ENCODE measurements around the gene WNT11.

The WNT11 gene

GRCh38 chr11:76244316-76244851 is 38.1 kb upstream of the WNT11 start:
- Histone ChIP-seq H3K4me1 (no peaks in the 10 kb centered on the region), H3K27me3 (no peaks in the 10 kb centered on the region), H3K36me3 (no peaks in the 10 kb centered on the region), H3K9me3 (no peaks in the 10 kb centered on the region), H3K4me3 (ENCODE audit: low read depth, low read length) (no peak overlapping the region)
- TF ChIP-seq CTCF (IDR thresholded peaks at IDR 0.05; ENCODE audit: low read depth, low read length), result no peak
- DNase-seq, result no peak

- no peak for TF ChIP-seq CTCF (IDR thresholded peaks at IDR 0.05; ENCODE audit: low read depth, low read length)
- Histone ChIP-seq H3K4me1 (no peaks in the 10 kb centered on the region), H3K36me3 (no peaks in the 10 kb centered on the region), H3K27me3 (no peaks in the 10 kb centered on the region), H3K9me3 (no peaks in the 10 kb centered on the region), H3K4me3 (ENCODE audit: low read depth, low read length) (no peak overlapping the region)
- DNase-seq, result no peak
Observed at GRCh38 chr11:76243957-76244285, 37.6 kb upstream of the WNT11 start.

- no peak overlapping the region for H3K4me3 ChIP-seq (ENCODE audit: low read depth, low read length)
- no peak for TF ChIP-seq CTCF (IDR thresholded peaks at IDR 0.05; ENCODE audit: low read depth, low read length)
- no peaks in the 10 kb centered on the region for H3K9me3 ChIP-seq
- peak; percentile 48 for DNase-seq
- H3K36me3 ChIP-seq, result no peaks in the 10 kb centered on the region
- H3K4me1 ChIP-seq, result no peaks in the 10 kb centered on the region
- no peaks in the 10 kb centered on the region for H3K27me3 ChIP-seq
Observed at GRCh38 chr11:76243193-76243956, 37.1 kb upstream of the WNT11 start.

GRCh38 chr11:76242004-76242779 is 35.9 kb upstream of the WNT11 start:
- H3K4me1 ChIP-seq, result no peaks in the 10 kb centered on the region
- no peaks in the 10 kb centered on the region for H3K9me3 ChIP-seq
- TF ChIP-seq CTCF (IDR thresholded peaks at IDR 0.05; ENCODE audit: low read depth, low read length), result no peak
- H3K4me3 ChIP-seq (ENCODE audit: low read depth, low read length), result no peak overlapping the region
- DNase-seq, result no peak
- H3K36me3 ChIP-seq, result no peaks in the 10 kb centered on the region
- H3K27me3 ChIP-seq, result no peaks in the 10 kb centered on the region

GRCh38 chr11:76241243-76242000 is 35.1 kb upstream of the WNT11 start:
- Histone ChIP-seq H3K4me3 (ENCODE audit: low read depth, low read length) (no peak overlapping the region), H3K36me3 (no peaks in the 10 kb centered on the region), H3K4me1 (no peaks in the 10 kb centered on the region), H3K9me3 (no peaks in the 10 kb centered on the region), H3K27me3 (no peaks in the 10 kb centered on the region)
- DNase-seq, result no peak
- no peak for TF ChIP-seq CTCF (IDR thresholded peaks at IDR 0.05; ENCODE audit: low read depth, low read length)

All from BE2C (cell line).